HepG2 (cell line): Measurements from ENCODE around the gene TK1. TPM values are rescaled to one million over a fixed set of nuclear protein-coding genes. Genes with fewer than 3 reads are reported as not detected.

Source experiments
- ATAC-seq: fragments of 200-7000 bp; cut with Tn5 transposase; 3 replicates; pipeline ENCODE4 v1.9.1; 2020; ENCODE audit warnings: mild to moderate bottlenecking, moderate library complexity
- BruUV-seq: library from RNA; stranded (reverse); fragments of 400-500 nt; replicated peaks from 2 replicates; lab custom pipeline; 2021; lab: Mats Ljungman, UMichigan
- CTCF ChIA-PET: fragments of 300-600 bp; formaldehyde crosslinking; extraction: SDS; loops from one replicate; lab custom pipeline; 2021; ENCODE audit warnings: low total read pairs, inconsistent platforms, low intra/inter-chr PET ratio; lab: Yijun Ruan, JAX
- POLR2A ChIA-PET: fragments of 350-600 bp; sonication (Branson Sonifier 250); formaldehyde crosslinking; loops from one replicate; lab custom pipeline; 2020; ENCODE audit warnings: antibody characterized with exemption, inconsistent platforms; lab: Yijun Ruan, JAX
- DNase-seq: peaks from one replicate; pipeline ENCODE4 v3.0.0-alpha.2; 2015; ENCODE audit warnings: low spot score
- FAIRE-seq: peaks from 3 replicates; lab custom pipeline; 2011; peaks lifted over from hg19 to GRCh38; lab: Jason Lieb, UNC
- H2AFZ ChIP-seq: one replicate; pipeline ENCODE4 v1.6.1; 2011; ENCODE audit warnings: low read length, inconsistent platforms
- H3K27ac ChIP-seq: fragments of 300-600 bp; 3 replicates; pipeline ENCODE4 v1.8.0; 2011; ENCODE audit warnings: mixed run types, mild to moderate bottlenecking, mixed read lengths, low read length, inconsistent platforms; ENCODE audit not compliant: insufficient read depth; ENCODE audit errors: extremely low read length
- H3K27me3 ChIP-seq, 2 experiments: fragments of 200-600 bp in 1 of 2; 2 replicates in 1 of 2; 3 replicates in 1 of 2; pipeline versions ENCODE4 v1.6.0 to v1.8.0; 2011; ENCODE audit warnings: low read length in 2 of 2, mild to moderate bottlenecking in 2 of 2, moderate library complexity in 2 of 2, inconsistent platforms in 1 of 2; ENCODE audit not compliant: insufficient read depth in 2 of 2, control insufficient read depth in 1 of 2
- H3K36me3 ChIP-seq, 2 experiments: fragments of 200-600 bp in 1 of 2; replicated peaks in 1 of 2; 2 replicates in 1 of 2; 3 replicates in 1 of 2; pipeline versions ENCODE4 v1.5.1 to v1.8.0; 2011; ENCODE audit warnings: low read length in 2 of 2, inconsistent platforms in 1 of 2; ENCODE audit not compliant: insufficient read depth in 2 of 2, control insufficient read depth in 1 of 2
- H3K4me1 ChIP-seq: 2 replicates; pipeline ENCODE4 v1.5.1; 2012; ENCODE audit warnings: low read length, inconsistent platforms; ENCODE audit not compliant: insufficient read depth
- H3K4me2 ChIP-seq: 2 replicates; pipeline ENCODE4 v1.6.0; 2011; ENCODE audit warnings: low read depth, low read length, inconsistent platforms
- H3K4me3 ChIP-seq, 3 experiments: fragments of 200-600 bp in 1 of 3; sonication (generic), shearing (Covaris generic) in 1 of 3; replicated peaks in 1 of 3; 2 replicates each; pipeline ENCODE4 v1.5.1; 2011 to 2016; ENCODE audit warnings: low read length in 3 of 3, inconsistent platforms in 2 of 3, low read depth in 2 of 3, mild to moderate bottlenecking in 2 of 3, control low read depth in 1 of 3, mixed read lengths in 1 of 3; ENCODE audit not compliant: insufficient read depth in 1 of 3
- H3K79me2 ChIP-seq: one replicate; pipeline ENCODE4 v1.6.1; 2011; ENCODE audit warnings: low read length, inconsistent platforms; ENCODE audit not compliant: insufficient read depth
- H3K9ac ChIP-seq: 2 replicates; pipeline ENCODE4 v1.6.0; 2011; ENCODE audit warnings: mild to moderate bottlenecking, low read depth, low read length, inconsistent platforms; ENCODE audit not compliant: insufficient read depth
- H3K9me3 ChIP-seq: 2 replicates; pipeline ENCODE4 v1.5.1; 2012; ENCODE audit warnings: mild to moderate bottlenecking, low read length
- H4K20me1 ChIP-seq: 2 replicates; pipeline ENCODE4 v1.6.0; 2011; ENCODE audit warnings: inconsistent platforms, mild to moderate bottlenecking, low read length, moderate library complexity; ENCODE audit not compliant: insufficient read depth
- AKNA ChIP-seq: sonication (generic); formaldehyde crosslinking; IDR thresholded peaks from 2 replicates; pipeline ENCODE4 v1.4.0; 2020; ENCODE audit warnings: missing genetic modification reagents, borderline replicate concordance
- ASH2L ChIP-seq: fragments of 300-600, 200-600 bp; sonication (generic); IDR thresholded peaks from 2 replicates; pipeline ENCODE4 v1.7.0; 2017; ENCODE audit warnings: low read depth, mild to moderate bottlenecking, moderate library complexity, mixed read lengths, low read length; ENCODE audit not compliant: insufficient read length
- ATF1 ChIP-seq: IDR thresholded peaks from 2 replicates; pipeline ENCODE4 v1.6.1; 2016; ENCODE audit warnings: mild to moderate bottlenecking, control low read depth
- BORCS8-MEF2B ChIP-seq: sonication (generic); formaldehyde crosslinking; IDR thresholded peaks from 2 replicates; pipeline ENCODE4 v1.8.0; 2022; ENCODE audit warnings: mild to moderate bottlenecking, missing genetic modification reagents
- ELF1 ChIP-seq: sonication (generic); formaldehyde crosslinking; IDR thresholded peaks from 2 replicates; pipeline ENCODE4 v1.4.0; 2020; ENCODE audit warnings: missing genetic modification reagents
- HNRNPL ChIP-seq: fragments of 200-400 bp; formaldehyde crosslinking; IDR thresholded peaks from 2 replicates; pipeline ENCODE4 v1.6.1; 2017; ENCODE audit warnings: mild to moderate bottlenecking, low read depth, low read length
- KAT8 ChIP-seq: IDR thresholded peaks from 2 replicates; pipeline ENCODE4 v1.6.1; 2016; ENCODE audit warnings: missing genetic modification reagents, missing compliant biosample characterization
- MAX ChIP-seq: IDR thresholded peaks from 2 replicates; pipeline ENCODE4 v1.6.1; 2012; ENCODE audit warnings: inconsistent platforms
- MEF2D ChIP-seq: sonication (generic); formaldehyde crosslinking; IDR thresholded peaks from 2 replicates; pipeline ENCODE4 v1.5.1; 2020; ENCODE audit warnings: mild to moderate bottlenecking, missing genetic modification reagents
- MXD4 ChIP-seq: IDR thresholded peaks from 2 replicates; pipeline ENCODE4 v1.6.1; 2016; ENCODE audit warnings: mild to moderate bottlenecking, missing biosample characterization, missing genetic modification reagents
- NBN ChIP-seq: fragments of 450-650 bp; conservative IDR thresholded peaks from 2 replicates; pipeline ENCODE4 v1.6.1; 2017
- PAXIP1 ChIP-seq: sonication (generic); formaldehyde crosslinking; conservative IDR thresholded peaks from 2 replicates; pipeline ENCODE4 v1.4.0; 2020; ENCODE audit warnings: mild to moderate bottlenecking, missing genetic modification reagents, moderate library complexity
- POLR2A ChIP-seq, 2 experiments: IDR thresholded peaks; 2 replicates each; pipeline ENCODE4 v1.6.1; 2011; ENCODE audit warnings: low read depth in 2 of 2, low read length in 2 of 2, mild to moderate bottlenecking in 1 of 2, moderate library complexity in 1 of 2; ENCODE audit not compliant: insufficient read depth in 1 of 2
- ZNF530 ChIP-seq: sonication (generic); formaldehyde crosslinking; IDR thresholded peaks from 2 replicates; pipeline ENCODE4 v1.5.0; 2020; ENCODE audit warnings: low read depth, mild to moderate bottlenecking, missing genetic modification reagents
- ZNF841 ChIP-seq: sonication (generic); formaldehyde crosslinking; IDR thresholded peaks from 2 replicates; pipeline ENCODE4 v1.8.1; 2023; ENCODE audit warnings: missing genetic modification reagents, borderline replicate concordance
- WGBS: methylation state at CpG from one replicate; pipeline ENCODE4 v1.1.6; 2017; ENCODE audit warnings: low lambda C conversion rate; 5-methylcytosine and 5-hydroxymethylcytosine counted together
- in situ Hi-C: cut with HindIII; loops from 2 replicates; pipeline ENCODE4 v1.10.0; 2017; ENCODE audit warnings: low pct_unique_long_range_greater_than_20kb; ENCODE audit not compliant: extremely low pct_ligation_motif_present
- intact Hi-C: fragments of 100-400 bp; cut with micrococcal nuclease; formaldehyde crosslinking; loops from one replicate; pipeline ENCODE4 v1.10.0; 2022; ENCODE audit not compliant: unreplicated experiment
- polyA plus RNA-seq, 8 experiments: library from polyadenylated mRNA; depleted of rRNA in 3 of 8; stranded (reverse) in 7 of 8; unstranded in 1 of 8; fragments of >200 nt; fragmentation: Illumina TruSeq in 4 of 8; extraction: Trizol in 4 of 8; gene quantifications; 2 replicates each; pipeline versions ENCODE4 v1.2.1 to v1.2.3, GENCODE V29; 2011 to 2016; ENCODE audit warnings: low read depth in 4 of 8, missing spikeins in 1 of 8, mixed read lengths in 1 of 8; ENCODE audit not compliant: insufficient read depth in 1 of 8
- total RNA-seq, 5 experiments: library from RNA; depleted of rRNA; stranded (reverse); fragments of >200 nt; fragmentation: Illumina TruSeq; extraction: Trizol; gene quantifications; 2 replicates each; pipeline ENCODE4 v1.2.3, GENCODE V29; 2016; ENCODE audit warnings: low read depth in 1 of 5

Gene TK1
- total and polyA plus RNA-seq, 2 of the 13 experiments (the other 11 are each of a cell fraction or from before 2014, with no cell fraction given) = 45.0 to 96.0 TPM

- ChIA-PET CTCF (no interaction called here), POLR2A (interaction anchor here (1.7 kb wide), 1 partner anchor 15 kb away, joined by 6 read pairs; the partner anchor contains the start of genes AFMID and TK1)
- WGBS = 90% methylated on average over 19 of the region's 19 CpGs
- no peak for DNase-seq
- intact Hi-C loops (no loop called here), in situ Hi-C loops (no loop called here)
- peaks cover 5% of the 10 kb centered on the region; the same call in 1 of the 2 replicates for H4K20me1 ChIP-seq
- H3K4me2 ChIP-seq = no peak overlapping the region
- H3K9me3 ChIP-seq = no peaks in the 10 kb centered on the region
- H3K27ac ChIP-seq = no peak overlapping the region
- H3K4me3 ChIP-seq = no peak overlapping the region
- H3K36me3 ChIP-seq = peaks cover 10 to 40% of the 10 kb centered on the region in 2 experiments
- H2AFZ ChIP-seq = no peak overlapping the region
- FAIRE-seq = no peak
- H3K79me2 ChIP-seq = peaks cover 8% of the 10 kb centered on the region
- H3K4me1 ChIP-seq = peaks cover 45% of the 10 kb centered on the region
- no peak for ATAC-seq
- BruUV-seq = no TSS peak
- no peaks in the 10 kb centered on the region for H3K27me3 ChIP-seq
- no peak overlapping the region for H3K9ac ChIP-seq
- TF ChIP-seq MAX (no peak), HNRNPL (0 out of 2 replicates have a peak, but pooled peaks have one; percentile 22), ZNF841 (no peak), ZNF530 (CRISPR knock-in tag) (no peak), MXD4 (CRISPR knock-in tag) (no peak), AKNA (CRISPR knock-in tag) (no peak), ASH2L (no peak), KAT8 (no peak), MEF2D (peak; percentile 78), NBN (no peak), POLR2A (IDR thresholded peaks at IDR 0.05; ENCODE audit: insufficient read depth in 1 of 2, low read depth in 2 of 2, low read length in 2 of 2) (peak; percentile 12 to 39; a peak in 1 of 4 replicates), PAXIP1 (CRISPR knock-in tag) (0 out of 2 replicates have a peak, but pooled peaks have one; percentile 18), ATF1 (CRISPR knock-in tag) (no peak), ELF1 (CRISPR knock-in tag) (no peak), BORCS8-MEF2B (CRISPR knock-in tag) (no peak)
Observed at GRCh38 chr17:78172249-78173051, 14.4 kb downstream of the TK1 start.
